Right cardiac atrium (tissue), 5 donors: ENCODE data around the gene SMIM44. TPM values are rescaled to one million over a fixed set of nuclear protein-coding genes. Genes with fewer than 3 reads are reported as not detected.
A peak's percentile ranks its signal among the peaks of the same experiment; 100 is the strongest.

Source experiments
- ATAC-seq, 2 donors: fragments of 200-7000 bp; cut with Tn5 transposase; one replicate each; pipeline versions ENCODE4 v1.8.0 to v1.9.1; 2020; ENCODE audit warnings: moderate library complexity in 2 of 2, mild to moderate bottlenecking in 1 of 2
- DNase-seq, 3 donors: peaks; one replicate each; pipeline ENCODE4 v3.0.0-alpha.2; 2020
- H3K27ac ChIP-seq: one replicate; pipeline ENCODE4 v1.5.1; 2013; ENCODE audit warnings: mild to moderate bottlenecking, low read length, control low read depth, moderate library complexity
- H3K27me3 ChIP-seq: one replicate; pipeline ENCODE4 v1.6.1; 2013; ENCODE audit not compliant: control insufficient read depth, insufficient read depth
- H3K4me1 ChIP-seq: one replicate; pipeline ENCODE4 v1.6.1; 2013; ENCODE audit warnings: low read length; ENCODE audit not compliant: control insufficient read depth, insufficient read depth
- H3K4me3 ChIP-seq: one replicate; pipeline ENCODE4 v1.5.1; 2013; ENCODE audit warnings: low read length, control low read depth
- H3K9me3 ChIP-seq: one replicate; pipeline ENCODE4 v1.6.1; 2013; ENCODE audit warnings: low read length; ENCODE audit not compliant: control insufficient read depth
- WGBS: extraction: QIAGEN DNeasy Blood & Tissue Kit; methylation state at CpG from one replicate; pipeline ENCODE4 v1.1.7; 2013; 5-methylcytosine and 5-hydroxymethylcytosine counted together
- intact Hi-C, 4 donors: fragments of 100-400 bp; cut with DNase I; formaldehyde crosslinking; loops; one replicate each; pipeline versions ENCODE4 v1.11.0 to v1.14.0; 2022 to 2023
- polyA plus RNA-seq: library from polyadenylated mRNA; stranded (reverse); fragments of 200-250 nt; gene quantifications from one replicate; pipeline ENCODE4 v1.2.3, GENCODE V29; 2013
- total RNA-seq, 4 donors: library from RNA; stranded (reverse); fragmentation: NEBNext Ultra II Directional; extraction: Animal tissue kit (Norgen Biotek cat#: 25700); gene quantifications; one replicate each; pipeline ENCODE4 v1.2.1, GENCODE V29; 2021
- donor health status: healthy with polysubstance abuse.
- donor health status: DM: no; HTN: yes; CAD: no.
- donor health status: DM: no; HTN: no; CAD: no.
- donor health status: DM: no; HTN: yes; CAD: no; lungs with severe emphysema.
- donor health status: DM: yes; HTN: yes; CAD: no.

The SMIM44 gene
- total and polyA plus RNA-seq, 5 donors, result not detected

- H3K27me3 ChIP-seq, result no peaks in the 10 kb centered on the region
- WGBS, result 40% methylated on average over 27 of the region's 27 CpGs
These were observed 2.7 kb downstream of the SMIM44 start, which contains the start of gene SMIM24 for GRCh38 chr19:3480383-3481091. TSS of gene SMIM24 (minus strand) at chr19:3480525. CDS start at chr19:3480463, 62 bp downstream.

GRCh38 chr19:3479834-3480215 lies 3.4 kb downstream of the SMIM44 start:
- Histone ChIP-seq H3K27me3 (no peaks in the 10 kb centered on the region), H3K9me3 (no peaks in the 10 kb centered on the region), H3K27ac (no peak overlapping the region), H3K4me1 (no peaks in the 10 kb centered on the region), H3K4me3 (no peak overlapping the region)
- intact Hi-C loops, result loop anchor here in 1 of 4 donors (5.0 kb wide), 1 partner anchor 173 kb away; no protein-coding TSS in a partner anchor
- 49% methylated on average over 9 of the region's 9 CpGs for WGBS
- ATAC-seq, result no peak
- DNase-seq, result peak in 1 of 3 donors; percentile 34

More at GRCh38 chr19:3480383-3481091, 2.7 kb downstream of the SMIM44 start, which contains the start of gene SMIM24:
- no peaks in the 10 kb centered on the region for H3K4me1 ChIP-seq
- no peak within 1 kb of the TSS for H3K4me3 ChIP-seq
- intact Hi-C loops, result no loop called here
- DNase-seq (peak in 1 of 3 donors; percentile 26), ATAC-seq (peak in 1 of 2 donors; percentile 3)
- H3K27ac ChIP-seq, result no peak within 1 kb of the TSS
- no peaks in the 10 kb centered on the region for H3K9me3 ChIP-seq

GRCh38 chr19:3479177-3479833 lies 3.9 kb downstream of the SMIM44 start:
- 42% methylated on average over 7 of the region's 7 CpGs for WGBS
- DNase-seq, result peak in 1 of 3 donors; percentile 46
- no peak for ATAC-seq
- Histone ChIP-seq H3K9me3 (no peaks in the 10 kb centered on the region), H3K27me3 (no peaks in the 10 kb centered on the region), H3K27ac (no peak overlapping the region), H3K4me1 (no peaks in the 10 kb centered on the region), H3K4me3 (no peak overlapping the region)
- intact Hi-C loops, result loop anchor here in 1 of 4 donors (5.0 kb wide), 1 partner anchor 172 kb away; no protein-coding TSS in a partner anchor

- Histone ChIP-seq H3K27me3 (no peaks in the 10 kb centered on the region), H3K27ac (no peak overlapping the region), H3K9me3 (no peaks in the 10 kb centered on the region), H3K4me1 (no peaks in the 10 kb centered on the region), H3K4me3 (no peak overlapping the region)
- 23% methylated on average over 27 of the region's 27 CpGs for WGBS
- DNase-seq, result peak in 1 of 3 donors; percentile 29
- intact Hi-C loops, result loop anchor here in 1 of 4 donors (5.0 kb wide), 1 partner anchor 171 kb away; no protein-coding TSS in a partner anchor
- ATAC-seq, result no peak
These were observed 4.6 kb downstream of the SMIM44 start for GRCh38 chr19:3478409-3479176.

GRCh38 chr19:3477951-3478350 lies 5.3 kb downstream of the SMIM44 start:
- Histone ChIP-seq H3K9me3 (no peaks in the 10 kb centered on the region), H3K4me3 (no peak overlapping the region), H3K27ac (no peak overlapping the region), H3K27me3 (no peaks in the 10 kb centered on the region), H3K4me1 (no peaks in the 10 kb centered on the region)
- DNase-seq (peak in 1 of 3 donors; percentile 19), ATAC-seq (no peak)
- 87% methylated on average over 2 of the region's 2 CpGs for WGBS
- intact Hi-C loops, result loop anchor here in 1 of 4 donors (5.0 kb wide), 1 partner anchor 171 kb away; no protein-coding TSS in a partner anchor

GRCh38 chr19:3477506-3477905 lies 5.7 kb downstream of the SMIM44 start:
- DNase-seq, result no peak
- intact Hi-C loops, result loop anchor here in 1 of 4 donors (5.0 kb wide), 1 partner anchor 170 kb away; no protein-coding TSS in a partner anchor
- H3K4me3 ChIP-seq, result no peak overlapping the region
- H3K9me3 ChIP-seq, result no peaks in the 10 kb centered on the region
- H3K27ac ChIP-seq, result no peak overlapping the region
- no peak for ATAC-seq
- H3K4me1 ChIP-seq, result no peaks in the 10 kb centered on the region
- no peaks in the 10 kb centered on the region for H3K27me3 ChIP-seq

- H3K9me3 ChIP-seq, result no peaks in the 10 kb centered on the region
- ATAC-seq (no peak), DNase-seq (no peak)
- H3K4me3 ChIP-seq, result no peak overlapping the region
- intact Hi-C loops, result loop anchor here in 1 of 4 donors (5.0 kb wide), 1 partner anchor 170 kb away; no protein-coding TSS in a partner anchor
- 83% methylated on average over 2 of the region's 2 CpGs for WGBS
- H3K27me3 ChIP-seq, result no peaks in the 10 kb centered on the region
- H3K4me1 ChIP-seq, result no peaks in the 10 kb centered on the region
- H3K27ac ChIP-seq, result no peak overlapping the region
These were observed 6.4 kb downstream of the SMIM44 start for GRCh38 chr19:3476830-3477229.

- intact Hi-C loops, result loop anchor here in 1 of 4 donors (5.0 kb wide), 1 partner anchor 168 kb away; no protein-coding TSS in a partner anchor
- Histone ChIP-seq H3K4me3 (no peak overlapping the region), H3K9me3 (no peaks in the 10 kb centered on the region), H3K27me3 (no peaks in the 10 kb centered on the region), H3K27ac (no peak overlapping the region), H3K4me1 (no peaks in the 10 kb centered on the region)
- DNase-seq, result no peak
- no peak for ATAC-seq
- 88% methylated on average over 4 of the region's 4 CpGs for WGBS
These were observed 7.8 kb downstream of the SMIM44 start for GRCh38 chr19:3475449-3475848.

- H3K4me3 ChIP-seq, result no peak overlapping the region
- intact Hi-C loops, result loop anchor here in 2 of 4 donors (5.0 kb wide), 2 partner anchors 147 to 167 kb away; no protein-coding TSS in a partner anchor
- no peaks in the 10 kb centered on the region for H3K4me1 ChIP-seq
- no peaks in the 10 kb centered on the region for H3K27me3 ChIP-seq
- no peak overlapping the region for H3K27ac ChIP-seq
- DNase-seq, result no peak
- H3K9me3 ChIP-seq, result no peaks in the 10 kb centered on the region
- 68% methylated on average over 2 of the region's 2 CpGs for WGBS
- no peak for ATAC-seq
These were observed 8.6 kb downstream of the SMIM44 start for GRCh38 chr19:3474614-3475013.

- intact Hi-C loops, result loop anchor here in 1 of 4 donors (5.0 kb wide), 1 partner anchor 147 kb away; no protein-coding TSS in a partner anchor
- ATAC-seq (no peak), DNase-seq (no peak)
- H3K27me3 ChIP-seq, result no peaks in the 10 kb centered on the region
- 76% methylated on average over 8 of the region's 8 CpGs for WGBS
- no peaks in the 10 kb centered on the region for H3K9me3 ChIP-seq
- no peak overlapping the region for H3K27ac ChIP-seq
- H3K4me1 ChIP-seq, result no peaks in the 10 kb centered on the region
- no peak overlapping the region for H3K4me3 ChIP-seq
These were observed 9.2 kb downstream of the SMIM44 start for GRCh38 chr19:3474010-3474409.
